ENCODE measurements around the gene PACSIN2. TPM values are rescaled to one million over a fixed set of nuclear protein-coding genes. Genes with fewer than 3 reads are reported as not detected.

The PACSIN2 gene
- total RNA-seq (2021; fragmentation: NEBNext Ultra II Directional; extraction: Animal tissue kit (Norgen Biotek cat#: 25700)): 10 to 100 TPM; 69.8 to 97.3 (median 76.2) TPM
- long read RNA-seq, transcript PACSIN2-201 (11 exons, 3,249 nt): major isoform, 24 of 43 reads
- long read RNA-seq, partial matches to known transcripts: 2 of 43 reads
- long read RNA-seq, other reads (novel, unspliced or antisense): 17 of 43 reads

DNA sequence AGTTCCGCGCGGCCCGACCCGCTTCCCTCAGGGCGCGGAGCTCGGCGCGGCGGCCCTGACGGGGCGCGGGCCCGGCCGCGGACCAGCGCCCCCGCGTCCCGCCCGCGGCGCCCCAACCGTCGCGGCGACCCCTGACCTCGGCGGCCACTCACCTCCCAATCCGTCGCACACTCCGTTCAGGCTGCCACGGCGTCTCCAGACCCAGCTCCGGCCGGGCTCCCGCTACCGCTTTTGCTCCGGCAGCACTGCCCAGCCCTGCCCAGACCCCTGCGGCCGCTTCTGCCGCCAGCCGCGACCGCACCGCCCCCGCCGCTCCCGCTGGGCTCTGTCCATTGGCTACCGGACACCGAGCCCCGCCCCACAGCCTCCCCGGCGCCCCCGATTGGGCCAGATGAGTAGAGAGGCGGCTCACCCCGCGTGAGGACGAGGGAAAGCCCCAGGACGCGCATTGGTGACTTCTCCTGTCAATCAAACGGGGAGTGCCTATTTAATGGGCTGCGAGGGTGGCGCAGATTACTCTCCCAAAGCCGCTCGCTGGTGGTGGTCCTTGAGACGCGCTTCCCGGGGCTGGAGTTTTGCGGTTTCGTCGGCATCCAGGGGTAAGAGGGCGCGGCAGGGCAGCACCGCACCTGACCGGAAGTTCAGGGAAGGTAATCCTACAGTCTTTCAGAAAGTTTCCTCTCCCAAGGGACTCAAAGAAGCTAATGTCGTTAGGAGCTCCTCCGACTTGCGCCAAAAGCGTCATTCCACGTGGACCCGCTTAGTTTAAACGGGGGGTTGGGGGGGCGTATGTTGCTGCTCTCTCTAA is at the start of gene PACSIN2:
Gene PACSIN2, minus strand, starts transcription at position 281 of the 808 bp plus-strand sequence. CDS start 103,069 bp downstream, outside the sequence.
- no peaks in the 10 kb centered on the region for H3K9me3 Mint-ChIP-seq
- peak; percentile 99 for DNase-seq
- peak within 1 kb of the TSS; percentile 97 for H3K4me3 Mint-ChIP-seq
- H3K27ac Mint-ChIP-seq: peak within 1 kb of the TSS; percentile 87
- TF ChIP-seq, protein P1, sequence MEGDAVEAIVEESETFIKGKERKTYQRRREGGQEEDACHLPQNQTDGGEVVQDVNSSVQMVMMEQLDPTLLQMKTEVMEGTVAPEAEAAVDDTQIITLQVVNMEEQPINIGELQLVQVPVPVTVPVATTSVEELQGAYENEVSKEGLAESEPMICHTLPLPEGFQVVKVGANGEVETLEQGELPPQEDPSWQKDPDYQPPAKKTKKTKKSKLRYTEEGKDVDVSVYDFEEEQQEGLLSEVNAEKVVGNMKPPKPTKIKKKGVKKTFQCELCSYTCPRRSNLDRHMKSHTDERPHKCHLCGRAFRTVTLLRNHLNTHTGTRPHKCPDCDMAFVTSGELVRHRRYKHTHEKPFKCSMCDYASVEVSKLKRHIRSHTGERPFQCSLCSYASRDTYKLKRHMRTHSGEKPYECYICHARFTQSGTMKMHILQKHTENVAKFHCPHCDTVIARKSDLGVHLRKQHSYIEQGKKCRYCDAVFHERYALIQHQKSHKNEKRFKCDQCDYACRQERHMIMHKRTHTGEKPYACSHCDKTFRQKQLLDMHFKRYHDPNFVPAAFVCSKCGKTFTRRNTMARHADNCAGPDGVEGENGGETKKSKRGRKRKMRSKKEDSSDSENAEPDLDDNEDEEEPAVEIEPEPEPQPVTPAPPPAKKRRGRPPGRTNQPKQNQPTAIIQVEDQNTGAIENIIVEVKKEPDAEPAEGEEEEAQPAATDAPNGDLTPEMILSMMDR (IDR thresholded peaks at IDR 0.05): no peak
- H3K27me3 Mint-ChIP-seq (ENCODE audit: insufficient read depth): peaks cover 7% of the 10 kb centered on the region
- H3K36me3 Mint-ChIP-seq (ENCODE audit: low read depth): no peaks in the 10 kb centered on the region; the same call in 1 of the 2 replicates
- peaks cover 51% of the 10 kb centered on the region for H3K4me1 Mint-ChIP-seq (ENCODE audit: low read depth)

DNA sequence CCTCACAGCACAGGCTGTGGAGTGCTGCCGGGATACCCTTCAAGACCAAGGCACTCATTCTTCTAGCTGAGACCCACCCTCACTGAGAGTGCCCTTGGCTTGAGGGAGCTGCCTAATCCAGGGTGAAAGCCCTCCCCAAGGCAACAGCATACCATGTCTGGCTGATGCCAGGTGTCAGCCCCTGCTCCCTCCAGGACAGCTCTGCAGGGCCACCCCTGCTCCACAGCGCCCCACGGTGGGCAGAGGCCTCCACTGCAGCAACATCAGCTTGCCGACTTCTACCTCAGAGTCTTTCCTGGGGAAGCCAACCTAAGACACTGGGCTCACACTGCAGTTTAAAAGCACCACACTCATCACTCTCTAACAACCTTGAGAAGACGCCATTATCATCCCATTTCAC is 45.2 kb upstream of the PACSIN2 start:
- Mint-ChIP-seq H3K27me3 (ENCODE audit: insufficient read depth) (peaks cover 2% of the 10 kb centered on the region; the same call in 1 of the 2 replicates), H3K4me3 (no peak overlapping the region), H3K36me3 (ENCODE audit: low read depth) (peaks cover 10% of the 10 kb centered on the region), H3K27ac (no peak overlapping the region), H3K9me3 (no peaks in the 10 kb centered on the region), H3K4me1 (ENCODE audit: low read depth) (no peaks in the 10 kb centered on the region)
- TF ChIP-seq, protein P1 (IDR thresholded peaks at IDR 0.05): peak; percentile 83
- no peak for DNase-seq

GRCh38 chr22:43057641-43058040 is 42.7 kb upstream of the PACSIN2 start:
- no peaks in the 10 kb centered on the region for H3K36me3 Mint-ChIP-seq (ENCODE audit: low read depth)
- no peaks in the 10 kb centered on the region for H3K4me1 Mint-ChIP-seq (ENCODE audit: low read depth)
- H3K9me3 Mint-ChIP-seq: no peaks in the 10 kb centered on the region
- TF ChIP-seq, protein P1 (IDR thresholded peaks at IDR 0.05): no peak
- DNase-seq: no peak
- no peak overlapping the region for H3K4me3 Mint-ChIP-seq
- H3K27me3 Mint-ChIP-seq (ENCODE audit: insufficient read depth): peaks cover 2% of the 10 kb centered on the region; the same call in 1 of the 2 replicates
- no peak overlapping the region for H3K27ac Mint-ChIP-seq

DNA sequence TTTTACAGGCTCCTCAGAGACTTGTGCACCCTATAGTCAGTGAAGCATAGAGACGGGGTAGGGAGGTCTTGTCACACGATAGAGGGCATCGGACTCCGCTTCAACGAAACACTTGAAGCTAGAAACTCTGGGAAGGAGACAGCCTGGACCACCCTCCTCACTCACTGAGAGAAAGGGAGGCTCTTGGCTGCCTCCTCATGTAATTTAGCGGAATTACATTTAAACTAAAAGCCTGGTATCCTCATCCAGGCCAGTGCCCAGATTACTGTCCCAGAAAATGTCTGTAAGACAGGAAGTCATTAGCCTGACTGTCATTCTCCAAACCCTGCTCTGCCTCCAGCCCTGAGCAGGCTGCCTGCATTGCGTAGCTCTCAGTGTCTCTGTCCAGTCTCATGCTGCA is 38.2 kb upstream of the PACSIN2 start:
- no peak overlapping the region for H3K27ac Mint-ChIP-seq
- no peaks in the 10 kb centered on the region for H3K9me3 Mint-ChIP-seq
- no peak overlapping the region for H3K4me3 Mint-ChIP-seq
- H3K36me3 Mint-ChIP-seq (ENCODE audit: low read depth): no peaks in the 10 kb centered on the region
- no peak for DNase-seq
- TF ChIP-seq, protein P1 (IDR thresholded peaks at IDR 0.05): peak; percentile 55
- H3K27me3 Mint-ChIP-seq (ENCODE audit: insufficient read depth): peaks cover 2% of the 10 kb centered on the region
- H3K4me1 Mint-ChIP-seq (ENCODE audit: low read depth): no peaks in the 10 kb centered on the region

DNA sequence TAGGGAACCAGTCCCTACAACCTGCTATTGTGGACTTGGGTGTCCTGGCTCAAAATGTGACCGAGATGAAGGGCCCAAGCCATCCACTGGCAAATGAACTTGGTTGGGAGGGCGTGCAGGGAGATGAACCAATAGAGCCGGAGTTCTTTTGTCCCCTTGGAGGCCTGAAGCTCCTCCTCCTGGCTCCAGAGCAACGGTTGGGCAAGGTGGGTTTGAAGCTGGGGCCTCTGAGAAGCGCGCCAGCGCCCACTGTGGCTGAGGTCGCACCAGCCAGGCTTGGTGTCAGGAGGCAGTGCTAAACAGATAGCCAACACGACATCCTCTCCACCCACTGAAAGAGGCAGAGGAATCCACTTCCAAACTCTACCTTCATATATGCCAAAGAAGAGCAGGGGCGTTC is 36.0 kb upstream of the PACSIN2 start:
- no peak overlapping the region for H3K4me3 Mint-ChIP-seq
- TF ChIP-seq, protein P1 (IDR thresholded peaks at IDR 0.05): no peak
- no peak for DNase-seq
- peaks cover 2% of the 10 kb centered on the region for H3K27me3 Mint-ChIP-seq (ENCODE audit: insufficient read depth)
- no peaks in the 10 kb centered on the region for H3K4me1 Mint-ChIP-seq (ENCODE audit: low read depth)
- no peak overlapping the region for H3K27ac Mint-ChIP-seq
- H3K9me3 Mint-ChIP-seq: no peaks in the 10 kb centered on the region
- no peaks in the 10 kb centered on the region for H3K36me3 Mint-ChIP-seq (ENCODE audit: low read depth)
